H9 (cell line): ENCODE measurements around the gene CLEC17A. TPM values are rescaled to one million over a fixed set of nuclear protein-coding genes. Genes with fewer than 3 reads are reported as not detected.

Experiments
- DNase-seq: peaks from one replicate; pipeline ENCODE4 v3.0.0-alpha.2; 2017
- H2AFZ ChIP-seq: one replicate; pipeline ENCODE4 v1.6.1; 2013; ENCODE audit warnings: mild to moderate bottlenecking, low read length, control low read depth, moderate library complexity
- H2AK5ac ChIP-seq: 2 replicates; pipeline ENCODE4 v1.6.1; 2013; ENCODE audit warnings: low read length, control low read depth, mixed read lengths; ENCODE audit not compliant: insufficient read length
- H2BK120ac ChIP-seq: one replicate; pipeline ENCODE4 v1.6.1; 2013; ENCODE audit warnings: low read depth, mild to moderate bottlenecking, low read length, control low read depth, inconsistent platforms; ENCODE audit not compliant: poor library complexity, severe bottlenecking
- H2BK12ac ChIP-seq: 2 replicates; pipeline ENCODE4 v1.6.1; 2013; ENCODE audit warnings: low read length, control low read depth, mixed read lengths, low read depth; ENCODE audit not compliant: insufficient read length
- H2BK15ac ChIP-seq: 2 replicates; pipeline ENCODE4 v1.6.1; 2013; ENCODE audit warnings: low read depth, low read length, control low read depth
- H2BK20ac ChIP-seq: one replicate; pipeline ENCODE4 v1.6.1; 2013; ENCODE audit warnings: low read depth, mild to moderate bottlenecking, low read length, control low read depth, inconsistent platforms; ENCODE audit not compliant: poor library complexity, severe bottlenecking
- H2BK5ac ChIP-seq: 2 replicates; pipeline ENCODE4 v1.6.1; 2013; ENCODE audit warnings: low read length, control low read depth, mixed read lengths; ENCODE audit not compliant: insufficient read length
- H3K14ac ChIP-seq: 2 replicates; pipeline ENCODE4 v1.6.1; 2013; ENCODE audit warnings: low read length, control low read depth; ENCODE audit not compliant: insufficient read depth
- H3K18ac ChIP-seq: 2 replicates; pipeline ENCODE4 v1.6.1; 2013; ENCODE audit warnings: low read depth, mild to moderate bottlenecking, mixed read lengths, low read length, control low read depth; ENCODE audit not compliant: insufficient read length
- H3K23ac ChIP-seq: 2 replicates; pipeline ENCODE4 v1.6.1; 2013; ENCODE audit warnings: low read length, control low read depth, mixed read lengths, low read depth; ENCODE audit not compliant: insufficient read length
- H3K23me2 ChIP-seq: 2 replicates; pipeline ENCODE4 v1.6.1; 2013; ENCODE audit warnings: low read depth, mild to moderate bottlenecking, mixed read lengths, low read length, control low read depth; ENCODE audit not compliant: insufficient read length, poor library complexity, severe bottlenecking
- H3K27ac ChIP-seq: 2 replicates; pipeline ENCODE4 v1.5.1; 2013; ENCODE audit warnings: low read length, control low read depth, mixed read lengths, low read depth; ENCODE audit not compliant: insufficient read length
- H3K27me3 ChIP-seq: 2 replicates; pipeline ENCODE4 v1.6.1; 2013; ENCODE audit warnings: low read length, control low read depth, inconsistent platforms; ENCODE audit not compliant: insufficient read depth
- H3K4ac ChIP-seq: 2 replicates; pipeline ENCODE4 v1.6.1; 2013; ENCODE audit warnings: low read depth, mild to moderate bottlenecking, control low read depth, inconsistent platforms, low read length, moderate library complexity
- H3K4me1 ChIP-seq: 2 replicates; pipeline ENCODE4 v1.6.1; 2013; ENCODE audit warnings: low read length, control low read depth, inconsistent platforms; ENCODE audit not compliant: insufficient read depth
- H3K4me2 ChIP-seq: 2 replicates; pipeline ENCODE4 v1.6.1; 2013; ENCODE audit warnings: low read length, control low read depth, mixed read lengths; ENCODE audit not compliant: insufficient read length, insufficient read depth
- H3K56ac ChIP-seq: 2 replicates; pipeline ENCODE4 v1.6.1; 2013; ENCODE audit warnings: low read depth, mild to moderate bottlenecking, mixed read lengths, low read length, control low read depth; ENCODE audit not compliant: insufficient read length
- H3K79me1 ChIP-seq: 2 replicates; pipeline ENCODE4 v1.6.1; 2013; ENCODE audit warnings: low read depth, mild to moderate bottlenecking, moderate library complexity, low read length, control low read depth, inconsistent platforms; ENCODE audit not compliant: insufficient read depth, poor library complexity, severe bottlenecking
- H3K79me2 ChIP-seq: 2 replicates; pipeline ENCODE4 v1.6.1; 2013; ENCODE audit warnings: low read length, control low read depth, inconsistent platforms; ENCODE audit not compliant: insufficient read depth
- H3K9ac ChIP-seq: 2 replicates; pipeline ENCODE4 v1.6.1; 2013; ENCODE audit warnings: low read length, control low read depth, mixed read lengths; ENCODE audit not compliant: insufficient read length; ENCODE audit errors: extremely low read depth
- H3K9me3 ChIP-seq: one replicate; pipeline ENCODE4 v1.6.1; 2013; ENCODE audit warnings: low read depth, low read length, inconsistent platforms; ENCODE audit not compliant: control insufficient read depth
- H3T11ph ChIP-seq: one replicate; pipeline ENCODE4 v1.6.1; 2013; ENCODE audit warnings: mild to moderate bottlenecking, low read length, control low read depth, inconsistent platforms
- H4K20me1 ChIP-seq: one replicate; pipeline ENCODE4 v1.6.1; 2013; ENCODE audit not compliant: control insufficient read depth, insufficient read length, insufficient read depth
- H4K5ac ChIP-seq: 2 replicates; pipeline ENCODE4 v1.6.1; 2013; ENCODE audit warnings: low read depth, mild to moderate bottlenecking, mixed read lengths, low read length, control low read depth; ENCODE audit not compliant: insufficient read length
- H4K8ac ChIP-seq: replicated peaks from 2 replicates; pipeline ENCODE4 v1.6.1; 2013; ENCODE audit warnings: low read length, control low read depth, mixed read lengths, low read depth; ENCODE audit not compliant: insufficient read length
- H4K91ac ChIP-seq: 2 replicates; pipeline ENCODE4 v1.6.1; 2013; ENCODE audit warnings: low read depth, mild to moderate bottlenecking, moderate library complexity, mixed read lengths, low read length, control low read depth; ENCODE audit not compliant: insufficient read length
- H3K27ac Mint-ChIP-seq, 3 experiments: 2 replicates in 2 of 3; 3 replicates in 1 of 3; pipeline ENCODE4 v1.8.0; 2020 to 2021; ENCODE audit warnings: mixed read lengths in 3 of 3, mild to moderate bottlenecking in 1 of 3, moderate library complexity in 1 of 3
- H3K27me3 Mint-ChIP-seq: 2 replicates; pipeline ENCODE4 v1.8.0; 2021; ENCODE audit warnings: low read depth, mild to moderate bottlenecking, moderate library complexity, mixed read lengths
- H3K36me3 Mint-ChIP-seq, 3 experiments: 2 replicates in 2 of 3; 3 replicates in 1 of 3; pipeline ENCODE4 v1.8.0; 2020 to 2021; ENCODE audit warnings: low read depth in 3 of 3, mixed read lengths in 3 of 3; ENCODE audit not compliant: insufficient read depth in 1 of 3
- H3K4me1 Mint-ChIP-seq, 2 experiments: 2 replicates each; pipeline ENCODE4 v1.8.0; 2020; ENCODE audit warnings: mixed read lengths in 2 of 2
- H3K4me3 Mint-ChIP-seq, 2 experiments: 2 replicates in 1 of 2; 3 replicates in 1 of 2; pipeline ENCODE4 v1.8.0; 2020 to 2021; ENCODE audit warnings: mild to moderate bottlenecking in 2 of 2, mixed read lengths in 2 of 2, moderate library complexity in 1 of 2
- H3K9me3 Mint-ChIP-seq, 2 experiments: 2 replicates in 1 of 2; 3 replicates in 1 of 2; pipeline ENCODE4 v1.8.0; 2020; ENCODE audit warnings: mild to moderate bottlenecking in 2 of 2, mixed read lengths in 2 of 2, moderate library complexity in 1 of 2
- CTCF ChIP-seq: fragments of 200-600 bp; sonication (generic); conservative IDR thresholded peaks from 3 replicates; pipeline ENCODE4 v1.8.0; 2021; ENCODE audit warnings: antibody characterized with exemption, mild to moderate bottlenecking
- WGBS: extraction: QIAGEN DNeasy Blood & Tissue Kit; methylation state at CpG from one replicate; pipeline ENCODE4 v1.1.7; 2013; ENCODE audit warnings: missing lambda C conversion rate, low lambda C conversion rate, mixed read lengths; ENCODE audit not compliant: insufficient read length; ENCODE audit errors: extremely low coverage; 5-methylcytosine and 5-hydroxymethylcytosine counted together
- total RNA-seq: library from RNA; stranded (reverse); gene quantifications from 2 replicates; pipeline ENCODE4 v1.2.1, GENCODE V29; 2021

The CLEC17A gene
- total RNA-seq, 1 experiment from 2014 or later: not detected

GRCh38 chr19:14603990-14604387, 21.1 kb downstream of the CLEC17A start:
- Histone ChIP-seq H3K23ac (no peak overlapping the region), H3K79me1 (no peaks in the 10 kb centered on the region), H2BK5ac (no peak overlapping the region), H2BK12ac (no peak overlapping the region), H3K9ac (no peak overlapping the region), H4K91ac (no peak overlapping the region), H3T11ph (no peak overlapping the region), H3K9me3 (no peaks in the 10 kb centered on the region), H3K23me2 (no peaks in the 10 kb centered on the region), H2BK20ac (no peak overlapping the region), H3K4ac (no peak overlapping the region), H4K8ac (no peak overlapping the region), H3K27ac (no peak overlapping the region), H3K56ac (no peak overlapping the region), H3K4me1 (no peaks in the 10 kb centered on the region), H3K4me2 (no peak overlapping the region), H3K79me2 (no peaks in the 10 kb centered on the region), H2BK120ac (no peak overlapping the region), H2AK5ac (no peak overlapping the region), H4K5ac (no peak overlapping the region), H2BK15ac (no peak overlapping the region), H3K18ac (no peak overlapping the region), H3K27me3 (no peaks in the 10 kb centered on the region), H2AFZ (no peak overlapping the region), H3K14ac (no peak overlapping the region), H4K20me1 (no peaks in the 10 kb centered on the region)
- peaks cover 29 to 88% of the 10 kb centered on the region in 2 experiments for H3K9me3 Mint-ChIP-seq
- peaks cover 4% of the 10 kb centered on the region for H3K27me3 Mint-ChIP-seq
- no peaks in the 10 kb centered on the region for H3K4me1 Mint-ChIP-seq
- H3K27ac Mint-ChIP-seq: no peak overlapping the region
- no peak for DNase-seq
- no peak overlapping the region for H3K4me3 Mint-ChIP-seq
- peaks cover 0 to 16% (median 7%) of the 10 kb centered on the region in 3 experiments; a peak in 3 of 7 replicates for H3K36me3 Mint-ChIP-seq
- no CpG with 5 or more reads among the region's 2 CpGs for WGBS
- no peak for TF ChIP-seq CTCF
